Measurements from ENCODE around the gene OMG. TPM values are rescaled to one million over a fixed set of nuclear protein-coding genes. Genes with fewer than 3 reads are reported as not detected.

Gene OMG
- total and polyA plus RNA-seq, 2 experiments from 2014 or later = 0.58 TPM; not detected in 1

DNA sequence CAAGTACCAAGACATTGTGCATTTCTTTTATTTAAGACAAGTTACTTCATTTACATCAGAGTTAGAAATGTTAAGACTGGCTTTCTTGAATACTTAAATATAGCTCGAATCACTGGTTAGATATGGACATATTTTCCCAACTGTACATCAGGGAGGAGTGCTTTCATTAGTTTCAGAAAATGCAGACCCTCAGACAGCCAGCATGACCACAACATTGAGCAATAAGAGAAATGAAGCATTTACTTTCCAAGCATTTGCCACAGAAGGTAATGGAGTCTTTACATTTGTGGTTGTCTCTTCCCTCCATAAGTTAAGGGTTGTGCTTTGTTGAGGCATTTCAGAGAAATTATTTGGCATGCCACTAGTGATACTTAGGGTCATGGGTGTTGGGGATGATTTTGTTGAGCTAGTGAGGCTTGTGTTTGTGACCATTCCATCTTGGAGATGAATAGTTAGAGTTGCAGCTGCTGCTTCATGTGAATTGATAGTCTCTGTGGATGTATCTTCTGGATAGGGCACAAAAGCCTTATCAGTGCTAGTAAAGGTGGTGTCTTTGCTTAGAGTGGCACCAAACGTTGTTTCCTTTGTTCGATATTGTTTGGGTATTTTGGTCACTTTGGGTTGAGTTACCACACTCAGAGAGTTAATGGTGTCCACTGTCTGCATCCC is 2.1 kb downstream of the OMG start:
- no peak for DNase-seq (ENCODE audit: low spot score)
- Histone ChIP-seq H4K20me1 (ENCODE audit: insufficient read depth, poor library complexity, severe bottlenecking) (no peaks in the 10 kb centered on the region), H3K36me3 (replicated peaks; ENCODE audit: insufficient read depth, low read depth) (no peaks in the 10 kb centered on the region), H3K79me2 (no peaks in the 10 kb centered on the region), H3K4me2 (no peak overlapping the region), H2AFZ (no peak overlapping the region), H3K9me2 (replicated peaks; ENCODE audit: insufficient read depth) (no peaks in the 10 kb centered on the region), H3K27me3 (no peaks in the 10 kb centered on the region), H3K9me3 (ENCODE audit: low read depth) (no peaks in the 10 kb centered on the region), H3K4me1 (ENCODE audit: insufficient read depth) (no peaks in the 10 kb centered on the region), H3K4me3 (no peak overlapping the region), H3K27ac (no peak overlapping the region)
- 91% methylated on average over 3 of the region's 3 CpGs for WGBS (ENCODE audit: low lambda C conversion rate, missing lambda C conversion rate)
- TF ChIP-seq, protein P1, sequence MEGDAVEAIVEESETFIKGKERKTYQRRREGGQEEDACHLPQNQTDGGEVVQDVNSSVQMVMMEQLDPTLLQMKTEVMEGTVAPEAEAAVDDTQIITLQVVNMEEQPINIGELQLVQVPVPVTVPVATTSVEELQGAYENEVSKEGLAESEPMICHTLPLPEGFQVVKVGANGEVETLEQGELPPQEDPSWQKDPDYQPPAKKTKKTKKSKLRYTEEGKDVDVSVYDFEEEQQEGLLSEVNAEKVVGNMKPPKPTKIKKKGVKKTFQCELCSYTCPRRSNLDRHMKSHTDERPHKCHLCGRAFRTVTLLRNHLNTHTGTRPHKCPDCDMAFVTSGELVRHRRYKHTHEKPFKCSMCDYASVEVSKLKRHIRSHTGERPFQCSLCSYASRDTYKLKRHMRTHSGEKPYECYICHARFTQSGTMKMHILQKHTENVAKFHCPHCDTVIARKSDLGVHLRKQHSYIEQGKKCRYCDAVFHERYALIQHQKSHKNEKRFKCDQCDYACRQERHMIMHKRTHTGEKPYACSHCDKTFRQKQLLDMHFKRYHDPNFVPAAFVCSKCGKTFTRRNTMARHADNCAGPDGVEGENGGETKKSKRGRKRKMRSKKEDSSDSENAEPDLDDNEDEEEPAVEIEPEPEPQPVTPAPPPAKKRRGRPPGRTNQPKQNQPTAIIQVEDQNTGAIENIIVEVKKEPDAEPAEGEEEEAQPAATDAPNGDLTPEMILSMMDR (IDR thresholded peaks at IDR 0.05; ENCODE audit: poor library complexity) = no peak
- TF ChIP-seq EZH2 (IDR thresholded peaks at IDR 0.05; ENCODE audit: borderline replicate concordance) = no peak
- TF ChIP-seq EZH2phosphoT487 (IDR thresholded peaks at IDR 0.05; ENCODE audit: low read depth, severe bottlenecking, unreplicated experiment) = no peak

DNA sequence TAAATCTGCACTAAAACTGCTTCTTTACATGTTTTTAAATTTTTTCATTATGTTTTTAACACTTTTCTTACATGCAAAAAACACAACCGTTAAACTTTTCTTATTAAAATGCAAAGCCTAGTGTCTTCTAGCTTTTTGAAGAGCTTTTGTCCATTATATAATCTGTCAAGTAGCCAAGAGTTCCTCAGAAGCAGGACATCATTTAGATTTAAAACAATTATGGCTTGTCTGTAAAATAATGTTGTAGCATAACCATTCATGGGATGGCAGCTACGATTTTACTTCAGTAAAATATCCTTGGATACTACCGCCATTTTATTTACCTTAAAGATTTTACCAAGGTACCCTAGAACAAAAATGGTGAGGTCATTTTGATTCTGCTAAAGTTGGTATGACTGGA is 2.8 kb downstream of the OMG start:
- H3K4me2 ChIP-seq = no peak overlapping the region
- H2AFZ ChIP-seq = no peak overlapping the region
- no peaks in the 10 kb centered on the region for H3K4me1 ChIP-seq (ENCODE audit: insufficient read depth)
- no peaks in the 10 kb centered on the region for H3K9me3 ChIP-seq (ENCODE audit: low read depth)
- no peak for TF ChIP-seq EZH2 (IDR thresholded peaks at IDR 0.05; ENCODE audit: borderline replicate concordance)
- TF ChIP-seq, protein P1 (IDR thresholded peaks at IDR 0.05; ENCODE audit: poor library complexity) = no peak
- TF ChIP-seq EZH2phosphoT487 (IDR thresholded peaks at IDR 0.05; ENCODE audit: low read depth, severe bottlenecking, unreplicated experiment) = no peak
- DNase-seq (ENCODE audit: low spot score) = no peak
- H3K27me3 ChIP-seq = no peaks in the 10 kb centered on the region
- H3K79me2 ChIP-seq = no peaks in the 10 kb centered on the region
- no peaks in the 10 kb centered on the region for H3K36me3 ChIP-seq (replicated peaks; ENCODE audit: insufficient read depth, low read depth)
- 91% methylated on average over 3 of the region's 3 CpGs for WGBS (ENCODE audit: low lambda C conversion rate, missing lambda C conversion rate)
- no peak overlapping the region for H3K27ac ChIP-seq
- no peaks in the 10 kb centered on the region for H3K9me2 ChIP-seq (replicated peaks; ENCODE audit: insufficient read depth)
- no peaks in the 10 kb centered on the region for H4K20me1 ChIP-seq (ENCODE audit: insufficient read depth, poor library complexity, severe bottlenecking)
- H3K4me3 ChIP-seq = no peak overlapping the region

DNA sequence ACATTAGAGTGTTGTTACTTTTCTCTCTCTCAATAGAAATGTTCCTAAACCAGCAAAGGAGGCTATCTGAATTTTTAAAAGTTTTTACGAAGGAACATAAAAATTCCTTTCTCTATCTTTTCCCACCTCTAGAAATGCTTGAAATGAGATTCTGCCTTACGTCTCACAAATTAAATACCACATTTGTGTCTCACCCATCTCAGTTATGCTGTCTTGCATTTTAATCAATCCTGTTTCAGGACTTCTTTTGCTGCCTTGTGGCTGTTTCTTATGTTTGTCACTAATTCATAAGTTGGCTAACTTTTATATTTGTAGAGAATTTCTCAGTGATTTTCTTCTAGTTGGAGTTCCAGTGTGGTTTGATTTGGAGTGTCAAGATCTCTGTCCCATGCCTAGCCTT is 3.5 kb downstream of the OMG start:
- DNase-seq (ENCODE audit: low spot score) = no peak
- H3K36me3 ChIP-seq (replicated peaks; ENCODE audit: insufficient read depth, low read depth) = no peaks in the 10 kb centered on the region
- WGBS (ENCODE audit: low lambda C conversion rate, missing lambda C conversion rate) = 79% methylated on average over 2 of the region's 2 CpGs
- no peak overlapping the region for H2AFZ ChIP-seq
- H3K4me1 ChIP-seq (ENCODE audit: insufficient read depth) = no peaks in the 10 kb centered on the region
- no peak overlapping the region for H3K4me2 ChIP-seq
- H3K9me2 ChIP-seq (replicated peaks; ENCODE audit: insufficient read depth) = no peaks in the 10 kb centered on the region
- H3K9me3 ChIP-seq (ENCODE audit: low read depth) = no peaks in the 10 kb centered on the region
- H4K20me1 ChIP-seq (ENCODE audit: insufficient read depth, poor library complexity, severe bottlenecking) = no peaks in the 10 kb centered on the region
- H3K4me3 ChIP-seq = no peak overlapping the region
- H3K79me2 ChIP-seq = no peaks in the 10 kb centered on the region
- TF ChIP-seq EZH2phosphoT487 (IDR thresholded peaks at IDR 0.05; ENCODE audit: low read depth, severe bottlenecking, unreplicated experiment) (no peak), EZH2 (IDR thresholded peaks at IDR 0.05; ENCODE audit: borderline replicate concordance) (no peak)
- TF ChIP-seq, protein P1 (IDR thresholded peaks at IDR 0.05; ENCODE audit: poor library complexity) = no peak
- no peak overlapping the region for H3K27ac ChIP-seq
- H3K27me3 ChIP-seq = no peaks in the 10 kb centered on the region

All from hepatocyte (in vitro differentiated cells).